H9 (cell line): ENCODE measurements around the gene KIF3B. TPM values are rescaled to one million over a fixed set of nuclear protein-coding genes. Genes with fewer than 3 reads are reported as not detected.

Source experiments
- DNase-seq: peaks from one replicate; pipeline ENCODE4 v3.0.0-alpha.2; 2017
- H2AFZ ChIP-seq: one replicate; pipeline ENCODE4 v1.6.1; 2013; ENCODE audit warnings: mild to moderate bottlenecking, low read length, control low read depth, moderate library complexity
- H2AK5ac ChIP-seq: 2 replicates; pipeline ENCODE4 v1.6.1; 2013; ENCODE audit warnings: low read length, control low read depth, mixed read lengths; ENCODE audit not compliant: insufficient read length
- H2BK120ac ChIP-seq: one replicate; pipeline ENCODE4 v1.6.1; 2013; ENCODE audit warnings: low read depth, mild to moderate bottlenecking, low read length, control low read depth, inconsistent platforms; ENCODE audit not compliant: poor library complexity, severe bottlenecking
- H2BK12ac ChIP-seq: 2 replicates; pipeline ENCODE4 v1.6.1; 2013; ENCODE audit warnings: low read length, control low read depth, mixed read lengths, low read depth; ENCODE audit not compliant: insufficient read length
- H2BK15ac ChIP-seq: 2 replicates; pipeline ENCODE4 v1.6.1; 2013; ENCODE audit warnings: low read depth, low read length, control low read depth
- H2BK20ac ChIP-seq: one replicate; pipeline ENCODE4 v1.6.1; 2013; ENCODE audit warnings: low read depth, mild to moderate bottlenecking, low read length, control low read depth, inconsistent platforms; ENCODE audit not compliant: poor library complexity, severe bottlenecking
- H2BK5ac ChIP-seq: 2 replicates; pipeline ENCODE4 v1.6.1; 2013; ENCODE audit warnings: low read length, control low read depth, mixed read lengths; ENCODE audit not compliant: insufficient read length
- H3K14ac ChIP-seq: 2 replicates; pipeline ENCODE4 v1.6.1; 2013; ENCODE audit warnings: low read length, control low read depth; ENCODE audit not compliant: insufficient read depth
- H3K18ac ChIP-seq: 2 replicates; pipeline ENCODE4 v1.6.1; 2013; ENCODE audit warnings: low read depth, mild to moderate bottlenecking, mixed read lengths, low read length, control low read depth; ENCODE audit not compliant: insufficient read length
- H3K23ac ChIP-seq: 2 replicates; pipeline ENCODE4 v1.6.1; 2013; ENCODE audit warnings: low read length, control low read depth, mixed read lengths, low read depth; ENCODE audit not compliant: insufficient read length
- H3K23me2 ChIP-seq: 2 replicates; pipeline ENCODE4 v1.6.1; 2013; ENCODE audit warnings: low read depth, mild to moderate bottlenecking, mixed read lengths, low read length, control low read depth; ENCODE audit not compliant: insufficient read length, poor library complexity, severe bottlenecking
- H3K27ac ChIP-seq: 2 replicates; pipeline ENCODE4 v1.5.1; 2013; ENCODE audit warnings: low read length, control low read depth, mixed read lengths, low read depth; ENCODE audit not compliant: insufficient read length
- H3K27me3 ChIP-seq: 2 replicates; pipeline ENCODE4 v1.6.1; 2013; ENCODE audit warnings: low read length, control low read depth, inconsistent platforms; ENCODE audit not compliant: insufficient read depth
- H3K4ac ChIP-seq: 2 replicates; pipeline ENCODE4 v1.6.1; 2013; ENCODE audit warnings: low read depth, mild to moderate bottlenecking, control low read depth, inconsistent platforms, low read length, moderate library complexity
- H3K4me1 ChIP-seq: 2 replicates; pipeline ENCODE4 v1.6.1; 2013; ENCODE audit warnings: low read length, control low read depth, inconsistent platforms; ENCODE audit not compliant: insufficient read depth
- H3K4me2 ChIP-seq: 2 replicates; pipeline ENCODE4 v1.6.1; 2013; ENCODE audit warnings: low read length, control low read depth, mixed read lengths; ENCODE audit not compliant: insufficient read length, insufficient read depth
- H3K56ac ChIP-seq: 2 replicates; pipeline ENCODE4 v1.6.1; 2013; ENCODE audit warnings: low read depth, mild to moderate bottlenecking, mixed read lengths, low read length, control low read depth; ENCODE audit not compliant: insufficient read length
- H3K79me1 ChIP-seq: 2 replicates; pipeline ENCODE4 v1.6.1; 2013; ENCODE audit warnings: low read depth, mild to moderate bottlenecking, moderate library complexity, low read length, control low read depth, inconsistent platforms; ENCODE audit not compliant: insufficient read depth, poor library complexity, severe bottlenecking
- H3K79me2 ChIP-seq: 2 replicates; pipeline ENCODE4 v1.6.1; 2013; ENCODE audit warnings: low read length, control low read depth, inconsistent platforms; ENCODE audit not compliant: insufficient read depth
- H3K9ac ChIP-seq: 2 replicates; pipeline ENCODE4 v1.6.1; 2013; ENCODE audit warnings: low read length, control low read depth, mixed read lengths; ENCODE audit not compliant: insufficient read length; ENCODE audit errors: extremely low read depth
- H3K9me3 ChIP-seq: one replicate; pipeline ENCODE4 v1.6.1; 2013; ENCODE audit warnings: low read depth, low read length, inconsistent platforms; ENCODE audit not compliant: control insufficient read depth
- H3T11ph ChIP-seq: one replicate; pipeline ENCODE4 v1.6.1; 2013; ENCODE audit warnings: mild to moderate bottlenecking, low read length, control low read depth, inconsistent platforms
- H4K20me1 ChIP-seq: one replicate; pipeline ENCODE4 v1.6.1; 2013; ENCODE audit not compliant: control insufficient read depth, insufficient read length, insufficient read depth
- H4K5ac ChIP-seq: 2 replicates; pipeline ENCODE4 v1.6.1; 2013; ENCODE audit warnings: low read depth, mild to moderate bottlenecking, mixed read lengths, low read length, control low read depth; ENCODE audit not compliant: insufficient read length
- H4K8ac ChIP-seq: replicated peaks from 2 replicates; pipeline ENCODE4 v1.6.1; 2013; ENCODE audit warnings: low read length, control low read depth, mixed read lengths, low read depth; ENCODE audit not compliant: insufficient read length
- H4K91ac ChIP-seq: 2 replicates; pipeline ENCODE4 v1.6.1; 2013; ENCODE audit warnings: low read depth, mild to moderate bottlenecking, moderate library complexity, mixed read lengths, low read length, control low read depth; ENCODE audit not compliant: insufficient read length
- H3K27ac Mint-ChIP-seq, 3 experiments: 2 replicates in 2 of 3; 3 replicates in 1 of 3; pipeline ENCODE4 v1.8.0; 2020 to 2021; ENCODE audit warnings: mixed read lengths in 3 of 3, mild to moderate bottlenecking in 1 of 3, moderate library complexity in 1 of 3
- H3K27me3 Mint-ChIP-seq: 2 replicates; pipeline ENCODE4 v1.8.0; 2021; ENCODE audit warnings: low read depth, mild to moderate bottlenecking, moderate library complexity, mixed read lengths
- H3K36me3 Mint-ChIP-seq, 3 experiments: 2 replicates in 2 of 3; 3 replicates in 1 of 3; pipeline ENCODE4 v1.8.0; 2020 to 2021; ENCODE audit warnings: low read depth in 3 of 3, mixed read lengths in 3 of 3; ENCODE audit not compliant: insufficient read depth in 1 of 3
- H3K4me1 Mint-ChIP-seq, 2 experiments: 2 replicates each; pipeline ENCODE4 v1.8.0; 2020; ENCODE audit warnings: mixed read lengths in 2 of 2
- H3K4me3 Mint-ChIP-seq, 2 experiments: 2 replicates in 1 of 2; 3 replicates in 1 of 2; pipeline ENCODE4 v1.8.0; 2020 to 2021; ENCODE audit warnings: mild to moderate bottlenecking in 2 of 2, mixed read lengths in 2 of 2, moderate library complexity in 1 of 2
- H3K9me3 Mint-ChIP-seq, 2 experiments: 2 replicates in 1 of 2; 3 replicates in 1 of 2; pipeline ENCODE4 v1.8.0; 2020; ENCODE audit warnings: mild to moderate bottlenecking in 2 of 2, mixed read lengths in 2 of 2, moderate library complexity in 1 of 2
- WGBS: extraction: QIAGEN DNeasy Blood & Tissue Kit; methylation state at CpG from one replicate; pipeline ENCODE4 v1.1.7; 2013; ENCODE audit warnings: missing lambda C conversion rate, low lambda C conversion rate, mixed read lengths; ENCODE audit not compliant: insufficient read length; ENCODE audit errors: extremely low coverage; 5-methylcytosine and 5-hydroxymethylcytosine counted together
- total RNA-seq: library from RNA; stranded (reverse); gene quantifications from 2 replicates; pipeline ENCODE4 v1.2.1, GENCODE V29; 2021
- TF ChIP-seq, protein P1 (sequence below): fragments of 200-600 bp; sonication (generic); conservative IDR thresholded peaks from 3 replicates; pipeline ENCODE4 v1.8.0; 2021; ENCODE audit warnings: antibody characterized with exemption, mild to moderate bottlenecking

The KIF3B gene
- total RNA-seq, 1 experiment from 2014 or later = 29.7 TPM

DNA sequence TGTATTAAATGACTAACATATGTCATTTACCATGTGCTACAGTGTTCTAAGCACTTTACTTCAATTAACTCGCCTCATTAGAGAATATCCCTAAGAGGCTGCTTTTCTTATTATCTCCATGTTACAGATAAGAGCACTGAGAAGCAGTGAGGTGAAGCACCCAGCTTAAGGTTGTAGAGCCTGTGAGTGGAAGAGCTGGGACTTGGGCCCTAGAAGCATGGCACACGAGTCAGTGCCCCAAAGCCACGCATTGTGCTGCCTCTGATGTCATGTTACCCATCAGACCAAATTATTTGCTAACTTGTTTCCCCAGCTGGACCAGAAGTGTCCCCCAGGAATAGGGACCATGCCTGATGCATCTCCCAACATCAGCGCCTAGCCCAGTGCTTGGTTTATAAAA is 35.6 kb upstream of the KIF3B start:
- Histone ChIP-seq H3K23me2 (no peaks in the 10 kb centered on the region), H4K8ac (no peak overlapping the region)
- peaks cover 4% of the 10 kb centered on the region; the same call in 1 of the 2 replicates for H3K27me3 Mint-ChIP-seq

More for the DNA sequence above, 35.6 kb upstream of the KIF3B start:
- peaks cover 20 to 22% of the 10 kb centered on the region in 2 experiments for H3K4me1 Mint-ChIP-seq
- Histone ChIP-seq H2BK5ac (no peak overlapping the region), H3K56ac (no peak overlapping the region), H3K18ac (no peak overlapping the region), H3K4ac (no peak overlapping the region), H3K23ac (no peak overlapping the region), H4K5ac (no peak overlapping the region), H4K91ac (no peak overlapping the region), H3T11ph (no peak overlapping the region), H2BK120ac (no peak overlapping the region), H3K4me1 (no peaks in the 10 kb centered on the region), H3K79me1 (no peaks in the 10 kb centered on the region), H2BK12ac (no peak overlapping the region), H4K20me1 (no peaks in the 10 kb centered on the region), H3K14ac (no peak overlapping the region), H3K27me3 (no peaks in the 10 kb centered on the region), H2AFZ (no peak overlapping the region), H3K9me3 (no peaks in the 10 kb centered on the region), H3K4me2 (no peak overlapping the region), H2BK20ac (no peak overlapping the region), H3K79me2 (no peaks in the 10 kb centered on the region), H2BK15ac (no peak overlapping the region), H2AK5ac (no peak overlapping the region), H3K27ac (no peak overlapping the region), H3K9ac (no peak overlapping the region)
- no peaks in the 10 kb centered on the region for H3K9me3 Mint-ChIP-seq
- H3K27ac Mint-ChIP-seq = no peak overlapping the region
- no peak for DNase-seq
- no peak overlapping the region for H3K4me3 Mint-ChIP-seq
- no CpG with 5 or more reads among the region's 4 CpGs for WGBS
- TF ChIP-seq, protein P1, sequence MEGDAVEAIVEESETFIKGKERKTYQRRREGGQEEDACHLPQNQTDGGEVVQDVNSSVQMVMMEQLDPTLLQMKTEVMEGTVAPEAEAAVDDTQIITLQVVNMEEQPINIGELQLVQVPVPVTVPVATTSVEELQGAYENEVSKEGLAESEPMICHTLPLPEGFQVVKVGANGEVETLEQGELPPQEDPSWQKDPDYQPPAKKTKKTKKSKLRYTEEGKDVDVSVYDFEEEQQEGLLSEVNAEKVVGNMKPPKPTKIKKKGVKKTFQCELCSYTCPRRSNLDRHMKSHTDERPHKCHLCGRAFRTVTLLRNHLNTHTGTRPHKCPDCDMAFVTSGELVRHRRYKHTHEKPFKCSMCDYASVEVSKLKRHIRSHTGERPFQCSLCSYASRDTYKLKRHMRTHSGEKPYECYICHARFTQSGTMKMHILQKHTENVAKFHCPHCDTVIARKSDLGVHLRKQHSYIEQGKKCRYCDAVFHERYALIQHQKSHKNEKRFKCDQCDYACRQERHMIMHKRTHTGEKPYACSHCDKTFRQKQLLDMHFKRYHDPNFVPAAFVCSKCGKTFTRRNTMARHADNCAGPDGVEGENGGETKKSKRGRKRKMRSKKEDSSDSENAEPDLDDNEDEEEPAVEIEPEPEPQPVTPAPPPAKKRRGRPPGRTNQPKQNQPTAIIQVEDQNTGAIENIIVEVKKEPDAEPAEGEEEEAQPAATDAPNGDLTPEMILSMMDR = no peak
- H3K36me3 Mint-ChIP-seq = peaks cover 0 to 3% (median 0%) of the 10 kb centered on the region in 3 experiments; a peak in 1 of 7 replicates
